Panc1 (cell line): ENCODE results near the gene ABI3BP. TPM values are rescaled to one million over a fixed set of nuclear protein-coding genes. Genes with fewer than 3 reads are reported as not detected.

ENCODE experiments used
- ATAC-seq: fragments of 200-7000 bp; cut with Tn5 transposase; 2 replicates; pipeline ENCODE4 v1.9.1; 2020; ENCODE audit warnings: mild to moderate bottlenecking, moderate library complexity
- BruUV-seq: library from RNA; stranded (reverse); fragments of 400-500 nt; replicated peaks from 2 replicates; lab custom pipeline; 2021; lab: Mats Ljungman, UMichigan
- CTCF ChIA-PET: fragments of 300-600 bp; sonication (Branson Sonifier 250); formaldehyde crosslinking; loops from one replicate; lab custom pipeline; 2022; ENCODE audit warnings: antibody characterized with exemption; lab: Charles Lee
- POLR2A ChIA-PET: fragments of 300-600 bp; sonication (Branson Sonifier 250); formaldehyde crosslinking; loops from one replicate; lab custom pipeline; 2022; ENCODE audit warnings: antibody characterized with exemption; lab: Charles Lee
- DNase-seq: peaks from one replicate; pipeline ENCODE4 v3.0.0-alpha.2; 2010; ENCODE audit warnings: low read depth, low spot score
- H3K27ac ChIP-seq: 2 replicates; pipeline ENCODE4 v1.5.1; 2011; ENCODE audit warnings: mild to moderate bottlenecking, low read length, inconsistent platforms
- H3K27me3 ChIP-seq: fragments of 200-500 bp; sonication (Bioruptor generic); 2 replicates; pipeline ENCODE4 v1.6.0; 2014; ENCODE audit warnings: low read length, inconsistent platforms; ENCODE audit not compliant: control insufficient read depth, insufficient read depth
- H3K36me3 ChIP-seq: fragments of 200-500 bp; sonication (Bioruptor generic); 2 replicates; pipeline ENCODE4 v1.5.1; 2014; ENCODE audit warnings: inconsistent platforms, mild to moderate bottlenecking, low read length, moderate library complexity; ENCODE audit not compliant: control insufficient read depth, insufficient read depth
- H3K4me1 ChIP-seq: 2 replicates; pipeline ENCODE4 v1.5.1; 2011; ENCODE audit warnings: inconsistent platforms, mild to moderate bottlenecking, low read length, moderate library complexity; ENCODE audit not compliant: control insufficient read depth, insufficient read depth
- H3K4me3 ChIP-seq, 2 experiments: 2 replicates each; pipeline ENCODE4 v1.5.1; 2011 to 2012; ENCODE audit warnings: low read depth in 2 of 2, low read length in 2 of 2, mild to moderate bottlenecking in 2 of 2, inconsistent platforms in 1 of 2, moderate library complexity in 1 of 2
- H3K9me3 ChIP-seq: fragments of 200-500 bp; sonication (Bioruptor generic); 2 replicates; pipeline ENCODE4 v1.5.1; 2014; ENCODE audit warnings: low read depth, mild to moderate bottlenecking, inconsistent platforms, low read length, moderate library complexity; ENCODE audit not compliant: control insufficient read depth, insufficient read depth
- CTCF ChIP-seq: fragments of 450-650 bp; IDR thresholded peaks from 2 replicates; pipeline ENCODE4 v1.5.1; 2017; ENCODE audit warnings: mild to moderate bottlenecking
- POLR2AphosphoS5 ChIP-seq: IDR thresholded peaks from 2 replicates; pipeline ENCODE4 v1.6.1; 2012; ENCODE audit warnings: mild to moderate bottlenecking, low read depth, low read length, moderate library complexity
- REST ChIP-seq, 2 experiments: IDR thresholded peaks; 2 replicates each; pipeline ENCODE4 v1.6.1; 2011 to 2012; ENCODE audit warnings: low read depth in 2 of 2, control low read depth in 1 of 2, low read length in 1 of 2, mild to moderate bottlenecking in 1 of 2, moderate library complexity in 1 of 2; ENCODE audit not compliant: insufficient read depth in 1 of 2
- SIN3A ChIP-seq: IDR thresholded peaks from 2 replicates; pipeline ENCODE4 v1.6.1; 2012; ENCODE audit warnings: low read depth, mild to moderate bottlenecking, low read length, moderate library complexity, borderline replicate concordance; ENCODE audit not compliant: insufficient read depth
- TCF7L2 ChIP-seq: IDR thresholded peaks from 2 replicates; pipeline ENCODE4 v1.6.1; 2011; ENCODE audit warnings: mild to moderate bottlenecking, low read depth, low read length, inconsistent platforms
- in situ Hi-C: cut with HindIII; loops from 2 replicates; pipeline ENCODE4 v1.10.0; 2016; ENCODE audit warnings: low sequenced_read_pairs, low pct_unique_long_range_greater_than_20kb
- intact Hi-C: fragments of 100-400 bp; cut with micrococcal nuclease; formaldehyde crosslinking; loops from one replicate; pipeline ENCODE4 v1.10.0; 2022; ENCODE audit not compliant: unreplicated experiment
- total RNA-seq: library from RNA; stranded (reverse); gene quantifications from one replicate; pipeline ENCODE4 v1.2.1, GENCODE V29; 2021; ENCODE audit not compliant: unreplicated experiment

ABI3BP gene
- total RNA-seq, 1 experiment from 2014 or later, result 0.21 TPM

GRCh38 chr3:100941041-100941440, 52.2 kb downstream of the ABI3BP start:
- DNase-seq (no peak), ATAC-seq (no peak)
- in situ Hi-C loops (no loop called here), intact Hi-C loops (no loop called here)
- BruUV-seq, result no TSS peak
- ChIA-PET POLR2A (interaction anchor here (0.6 kb wide), 1 partner anchor 121 kb away, joined by 3 read pairs; no protein-coding TSS in a partner anchor), CTCF (no interaction called here)
- no peaks in the 10 kb centered on the region for H3K27me3 ChIP-seq
- no peaks in the 10 kb centered on the region for H3K4me1 ChIP-seq
- no peak overlapping the region for H3K4me3 ChIP-seq
- no peak overlapping the region for H3K27ac ChIP-seq
- TF ChIP-seq POLR2AphosphoS5 (no peak), REST (IDR thresholded peaks at IDR 0.05; ENCODE audit: insufficient read depth in 1 of 2, low read depth in 2 of 2, low read length in 1 of 2) (no peak), CTCF (no peak), SIN3A (no peak), TCF7L2 (no peak)
- H3K36me3 ChIP-seq, result no peaks in the 10 kb centered on the region
- H3K9me3 ChIP-seq, result no peaks in the 10 kb centered on the region

- no peak for DNase-seq
- POLR2A ChIA-PET, result no interaction called here
- H3K9me3 ChIP-seq, result no peaks in the 10 kb centered on the region
- no peak for ATAC-seq
- no peaks in the 10 kb centered on the region for H3K36me3 ChIP-seq
- CTCF ChIA-PET, result no interaction called here
- in situ Hi-C loops, result no loop called here
- H3K27ac ChIP-seq, result no peak overlapping the region
- no peak overlapping the region for H3K4me3 ChIP-seq
- no peak for TF ChIP-seq POLR2AphosphoS5
- no peak for TF ChIP-seq REST (IDR thresholded peaks at IDR 0.05; ENCODE audit: insufficient read depth in 1 of 2, low read depth in 2 of 2, low read length in 1 of 2)
- TF ChIP-seq SIN3A, result no peak
- TF ChIP-seq CTCF, result no peak
- no peak for TF ChIP-seq TCF7L2
- H3K27me3 ChIP-seq, result no peaks in the 10 kb centered on the region
- no TSS peak for BruUV-seq
- no peaks in the 10 kb centered on the region for H3K4me1 ChIP-seq
- intact Hi-C loops, result no loop called here
Measured at GRCh38 chr3:100936931-100937330, 56.3 kb downstream of the ABI3BP start.
